Measurements from ENCODE around the gene AGBL5.

DNA sequence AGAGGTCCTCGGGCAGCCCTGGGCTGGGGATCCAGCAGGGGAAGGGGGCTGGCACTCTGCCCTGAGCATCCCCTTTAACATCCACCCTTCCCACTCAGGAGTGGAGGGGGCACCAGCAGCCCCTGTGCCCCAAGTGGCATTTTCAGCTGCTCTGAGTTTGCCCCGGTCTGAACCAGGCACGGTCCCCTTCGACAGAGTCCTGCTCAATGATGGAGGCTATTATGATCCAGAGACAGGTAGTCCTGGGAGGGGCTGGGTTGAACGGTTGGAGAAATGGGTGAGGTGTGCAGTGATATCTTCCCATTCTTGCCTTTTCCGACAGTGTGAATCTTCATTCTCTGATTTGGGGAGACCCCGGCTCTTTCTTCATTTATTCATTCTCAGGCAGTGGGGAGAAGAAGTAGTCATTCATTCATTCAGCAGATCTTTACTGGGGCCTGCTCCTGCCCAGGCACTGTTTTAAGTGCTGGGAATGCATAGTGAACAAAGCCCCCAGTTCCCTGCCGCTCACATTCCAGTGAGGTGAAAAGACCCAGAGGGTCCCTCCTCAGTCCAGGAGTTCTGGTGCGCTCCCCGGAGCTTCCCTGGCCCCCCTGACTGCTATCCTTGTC lies 33.7 kb downstream of the AGBL5 start:
- TF ChIP-seq, protein P1, sequence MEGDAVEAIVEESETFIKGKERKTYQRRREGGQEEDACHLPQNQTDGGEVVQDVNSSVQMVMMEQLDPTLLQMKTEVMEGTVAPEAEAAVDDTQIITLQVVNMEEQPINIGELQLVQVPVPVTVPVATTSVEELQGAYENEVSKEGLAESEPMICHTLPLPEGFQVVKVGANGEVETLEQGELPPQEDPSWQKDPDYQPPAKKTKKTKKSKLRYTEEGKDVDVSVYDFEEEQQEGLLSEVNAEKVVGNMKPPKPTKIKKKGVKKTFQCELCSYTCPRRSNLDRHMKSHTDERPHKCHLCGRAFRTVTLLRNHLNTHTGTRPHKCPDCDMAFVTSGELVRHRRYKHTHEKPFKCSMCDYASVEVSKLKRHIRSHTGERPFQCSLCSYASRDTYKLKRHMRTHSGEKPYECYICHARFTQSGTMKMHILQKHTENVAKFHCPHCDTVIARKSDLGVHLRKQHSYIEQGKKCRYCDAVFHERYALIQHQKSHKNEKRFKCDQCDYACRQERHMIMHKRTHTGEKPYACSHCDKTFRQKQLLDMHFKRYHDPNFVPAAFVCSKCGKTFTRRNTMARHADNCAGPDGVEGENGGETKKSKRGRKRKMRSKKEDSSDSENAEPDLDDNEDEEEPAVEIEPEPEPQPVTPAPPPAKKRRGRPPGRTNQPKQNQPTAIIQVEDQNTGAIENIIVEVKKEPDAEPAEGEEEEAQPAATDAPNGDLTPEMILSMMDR (IDR thresholded peaks at IDR 0.05; ENCODE audit: low read length), result no peak
- no peak for TF ChIP-seq EZH2 (IDR thresholded peaks at IDR 0.05; ENCODE audit: borderline replicate concordance, low read length)
